ENCODE data around the gene NCOA3. TPM values are rescaled to one million over a fixed set of nuclear protein-coding genes. Genes with fewer than 3 reads are reported as not detected.
"Not testable (repeated sequence)": the region's sequence is repeated elsewhere in the genome, so short reads cannot be mapped to it uniquely, and the experiment has no call there.

NCOA3 gene
- total and polyA plus RNA-seq, 2 donors, result 11.4 to 20.3 TPM

GRCh38 chr20:47551222-47551621, 49.5 kb downstream of the NCOA3 start:
- WGBS, result 97% methylated on average over 5 of the region's 5 CpGs
- no peaks in the 10 kb centered on the region for H3K27me3 ChIP-seq (ENCODE audit: control insufficient read depth in 2 of 2, insufficient read depth in 1 of 2, low read length in 1 of 2)
- no peak overlapping the region for H3K4me3 ChIP-seq (ENCODE audit: low read length in 2 of 2)
- H3K4me1 ChIP-seq (ENCODE audit: control insufficient read depth in 2 of 2, insufficient read depth in 2 of 2, low read length in 2 of 2), result no peaks in the 10 kb centered on the region
- H3K27ac ChIP-seq (ENCODE audit: low read depth in 1 of 2, low read length in 1 of 2), result no peak overlapping the region
- DNase-seq (ENCODE audit: low read depth in 6 of 9, low spot score in 9 of 9), result no peak
- no peaks in the 10 kb centered on the region for H3K36me3 ChIP-seq (ENCODE audit: control insufficient read depth in 2 of 2, insufficient read depth in 2 of 2, low read length in 1 of 2)
- H3K9me3 ChIP-seq (ENCODE audit: control insufficient read depth in 2 of 2, insufficient read depth in 1 of 2, low read length in 1 of 2), result no peaks in the 10 kb centered on the region

- no peak overlapping the region for H3K27ac ChIP-seq (ENCODE audit: low read depth in 1 of 2, low read length in 1 of 2)
- no peaks in the 10 kb centered on the region for H3K27me3 ChIP-seq (ENCODE audit: control insufficient read depth in 2 of 2, insufficient read depth in 1 of 2, low read length in 1 of 2)
- H3K4me1 ChIP-seq (ENCODE audit: control insufficient read depth in 2 of 2, insufficient read depth in 2 of 2, low read length in 2 of 2), result no peaks in the 10 kb centered on the region
- no peak overlapping the region for H3K4me3 ChIP-seq (ENCODE audit: low read length in 2 of 2)
- no peak for DNase-seq (ENCODE audit: low read depth in 6 of 9, low spot score in 9 of 9)
- H3K36me3 ChIP-seq (ENCODE audit: control insufficient read depth in 2 of 2, insufficient read depth in 2 of 2, low read length in 1 of 2), result no peaks in the 10 kb centered on the region
- H3K9me3 ChIP-seq (ENCODE audit: control insufficient read depth in 2 of 2, insufficient read depth in 1 of 2, low read length in 1 of 2), result no peaks in the 10 kb centered on the region
These were observed 50.2 kb downstream of the NCOA3 start for GRCh38 chr20:47551841-47552240.

GRCh38 chr20:47552996-47553395, 51.3 kb downstream of the NCOA3 start:
- DNase-seq (ENCODE audit: low read depth in 6 of 9, low spot score in 9 of 9), result no peak
- H3K9me3 ChIP-seq (ENCODE audit: control insufficient read depth in 2 of 2, insufficient read depth in 1 of 2, low read length in 1 of 2), result no peaks in the 10 kb centered on the region
- no peaks in the 10 kb centered on the region for H3K4me1 ChIP-seq (ENCODE audit: control insufficient read depth in 2 of 2, insufficient read depth in 2 of 2, low read length in 2 of 2)
- no peaks in the 10 kb centered on the region for H3K36me3 ChIP-seq (ENCODE audit: control insufficient read depth in 2 of 2, insufficient read depth in 2 of 2, low read length in 1 of 2)
- no peak overlapping the region for H3K4me3 ChIP-seq (ENCODE audit: low read length in 2 of 2)
- WGBS, result 98% methylated on average over 9 of the region's 9 CpGs
- H3K27me3 ChIP-seq (ENCODE audit: control insufficient read depth in 2 of 2, insufficient read depth in 1 of 2, low read length in 1 of 2), result no peaks in the 10 kb centered on the region
- H3K27ac ChIP-seq (ENCODE audit: low read depth in 1 of 2, low read length in 1 of 2), result no peak overlapping the region

GRCh38 chr20:47553594-47554235, 52.0 kb downstream of the NCOA3 start:
- not testable (repeated sequence) for H3K4me1 ChIP-seq (ENCODE audit: control insufficient read depth in 2 of 2, insufficient read depth in 2 of 2, low read length in 2 of 2); H3K27me3 ChIP-seq (ENCODE audit: control insufficient read depth in 2 of 2, insufficient read depth in 1 of 2, low read length in 1 of 2); H3K4me3 ChIP-seq (ENCODE audit: low read length in 2 of 2); H3K36me3 ChIP-seq (ENCODE audit: control insufficient read depth in 2 of 2, insufficient read depth in 2 of 2, low read length in 1 of 2); H3K9me3 ChIP-seq (ENCODE audit: control insufficient read depth in 2 of 2, insufficient read depth in 1 of 2, low read length in 1 of 2); DNase-seq (ENCODE audit: low read depth in 6 of 9, low spot score in 9 of 9); H3K27ac ChIP-seq (ENCODE audit: low read depth in 1 of 2, low read length in 1 of 2)
- WGBS, result 100% methylated on average over 3 of the region's 8 CpGs

- DNase-seq (ENCODE audit: low read depth in 6 of 9, low spot score in 9 of 9); H3K27ac ChIP-seq (ENCODE audit: low read depth in 1 of 2, low read length in 1 of 2); H3K4me3 ChIP-seq (ENCODE audit: low read length in 2 of 2); H3K4me1 ChIP-seq (ENCODE audit: control insufficient read depth in 2 of 2, insufficient read depth in 2 of 2, low read length in 2 of 2); H3K27me3 ChIP-seq (ENCODE audit: control insufficient read depth in 2 of 2, insufficient read depth in 1 of 2, low read length in 1 of 2); H3K36me3 ChIP-seq (ENCODE audit: control insufficient read depth in 2 of 2, insufficient read depth in 2 of 2, low read length in 1 of 2); H3K9me3 ChIP-seq (ENCODE audit: control insufficient read depth in 2 of 2, insufficient read depth in 1 of 2, low read length in 1 of 2): not testable (repeated sequence)
These were observed 52.6 kb downstream of the NCOA3 start for GRCh38 chr20:47554283-47554682.

GRCh38 chr20:47557218-47557617, 55.5 kb downstream of the NCOA3 start:
- H3K9me3 ChIP-seq (ENCODE audit: control insufficient read depth in 2 of 2, insufficient read depth in 1 of 2, low read length in 1 of 2), result no peaks in the 10 kb centered on the region
- H3K27ac ChIP-seq (ENCODE audit: low read depth in 1 of 2, low read length in 1 of 2), result no peak overlapping the region
- DNase-seq (ENCODE audit: low read depth in 6 of 9, low spot score in 9 of 9), result no peak
- no peaks in the 10 kb centered on the region for H3K36me3 ChIP-seq (ENCODE audit: control insufficient read depth in 2 of 2, insufficient read depth in 2 of 2, low read length in 1 of 2)
- whole genome bisulfite sequencing, result over 99% methylated on average over 2 of the region's 2 CpGs
- H3K4me3 ChIP-seq (ENCODE audit: low read length in 2 of 2), result no peak overlapping the region
- no peaks in the 10 kb centered on the region for H3K4me1 ChIP-seq (ENCODE audit: control insufficient read depth in 2 of 2, insufficient read depth in 2 of 2, low read length in 2 of 2)
- H3K27me3 ChIP-seq (ENCODE audit: control insufficient read depth in 2 of 2, insufficient read depth in 1 of 2, low read length in 1 of 2), result no peaks in the 10 kb centered on the region

- no peak for DNase-seq (ENCODE audit: low read depth in 6 of 9, low spot score in 9 of 9)
- WGBS, result 97% methylated on average over 7 of the region's 7 CpGs
- H3K4me1 ChIP-seq (ENCODE audit: control insufficient read depth in 2 of 2, insufficient read depth in 2 of 2, low read length in 2 of 2), result no peaks in the 10 kb centered on the region
These were observed 56.1 kb downstream of the NCOA3 start for GRCh38 chr20:47557791-47558190.

GRCh38 chr20:47558295-47559066, 56.8 kb downstream of the NCOA3 start:
- H3K36me3 ChIP-seq (ENCODE audit: control insufficient read depth in 2 of 2, insufficient read depth in 2 of 2, low read length in 1 of 2), result no peaks in the 10 kb centered on the region
- no peak overlapping the region for H3K4me3 ChIP-seq (ENCODE audit: low read length in 2 of 2)
- H3K27ac ChIP-seq (ENCODE audit: low read depth in 1 of 2, low read length in 1 of 2), result no peak overlapping the region
- no peaks in the 10 kb centered on the region for H3K9me3 ChIP-seq (ENCODE audit: control insufficient read depth in 2 of 2, insufficient read depth in 1 of 2, low read length in 1 of 2)
- WGBS, result 97% methylated on average over 10 of the region's 10 CpGs
- H3K4me1 ChIP-seq (ENCODE audit: control insufficient read depth in 2 of 2, insufficient read depth in 2 of 2, low read length in 2 of 2), result no peaks in the 10 kb centered on the region
- no peak for DNase-seq (ENCODE audit: low read depth in 6 of 9, low spot score in 9 of 9)
- no peaks in the 10 kb centered on the region for H3K27me3 ChIP-seq (ENCODE audit: control insufficient read depth in 2 of 2, insufficient read depth in 1 of 2, low read length in 1 of 2)

More at GRCh38 chr20:47557791-47558190, 56.1 kb downstream of the NCOA3 start:
- Histone ChIP-seq H3K4me3 (ENCODE audit: low read length in 2 of 2) (no peak overlapping the region), H3K36me3 (ENCODE audit: control insufficient read depth in 2 of 2, insufficient read depth in 2 of 2, low read length in 1 of 2) (no peaks in the 10 kb centered on the region), H3K27me3 (ENCODE audit: control insufficient read depth in 2 of 2, insufficient read depth in 1 of 2, low read length in 1 of 2) (no peaks in the 10 kb centered on the region), H3K9me3 (ENCODE audit: control insufficient read depth in 2 of 2, insufficient read depth in 1 of 2, low read length in 1 of 2) (no peaks in the 10 kb centered on the region), H3K27ac (ENCODE audit: low read depth in 1 of 2, low read length in 1 of 2) (no peak overlapping the region)

- Histone ChIP-seq H3K36me3 (ENCODE audit: control insufficient read depth in 2 of 2, insufficient read depth in 2 of 2, low read length in 1 of 2) (no peaks in the 10 kb centered on the region), H3K27me3 (ENCODE audit: control insufficient read depth in 2 of 2, insufficient read depth in 1 of 2, low read length in 1 of 2) (no peaks in the 10 kb centered on the region), H3K4me3 (ENCODE audit: low read length in 2 of 2) (no peak overlapping the region), H3K4me1 (ENCODE audit: control insufficient read depth in 2 of 2, insufficient read depth in 2 of 2, low read length in 2 of 2) (no peaks in the 10 kb centered on the region), H3K27ac (ENCODE audit: low read depth in 1 of 2, low read length in 1 of 2) (no peak overlapping the region), H3K9me3 (ENCODE audit: control insufficient read depth in 2 of 2, insufficient read depth in 1 of 2, low read length in 1 of 2) (no peaks in the 10 kb centered on the region)
- DNase-seq (ENCODE audit: low read depth in 6 of 9, low spot score in 9 of 9), result no peak
These were observed 57.5 kb downstream of the NCOA3 start for GRCh38 chr20:47559141-47559540.
